IMR-90 (cell line): ENCODE measurements around the gene MAGI2. TPM values are rescaled to one million over a fixed set of nuclear protein-coding genes. Genes with fewer than 3 reads are reported as not detected.

Experiments used
- ATAC-seq: fragments of 200-7000 bp; cut with Tn5 transposase; 2 replicates; pipeline ENCODE4 v1.9.1; 2020; ENCODE audit warnings: low read depth, mild to moderate bottlenecking, moderate library complexity
- BruUV-seq: library from RNA; stranded (reverse); fragments of 400-500 nt; replicated peaks from 2 replicates; lab custom pipeline; 2021; lab: Mats Ljungman, UMichigan
- CTCF ChIA-PET: fragments of 300-600 bp; formaldehyde crosslinking; extraction: SDS; loops from one replicate; lab custom pipeline; 2021; ENCODE audit warnings: antibody characterized with exemption; lab: Yijun Ruan, JAX
- POLR2A ChIA-PET: fragments of 300-600 bp; sonication (Branson Sonifier 250); formaldehyde crosslinking; loops from one replicate; lab custom pipeline; 2022; ENCODE audit warnings: antibody characterized with exemption; ENCODE audit not compliant: unreplicated experiment; lab: Charles Lee
- DNase-seq: peaks from one replicate; pipeline ENCODE4 v3.0.0; 2013
- H2AFZ ChIP-seq: replicated peaks from 2 replicates; pipeline ENCODE3; 2013; ENCODE audit warnings: low read length, mild to moderate bottlenecking; ENCODE audit not compliant: poor library complexity
- H2AK5ac ChIP-seq: 2 replicates; pipeline ENCODE4 v1.6.1; 2013; ENCODE audit warnings: low read depth, low read length, inconsistent platforms
- H2AK9ac ChIP-seq: replicated peaks from 2 replicates; pipeline ENCODE3; 2013; ENCODE audit warnings: mild to moderate bottlenecking, low read depth, low read length, moderate library complexity; ENCODE audit not compliant: poor library complexity
- H2BK120ac ChIP-seq: 2 replicates; pipeline ENCODE4 v1.6.1; 2013; ENCODE audit warnings: low read depth, low read length, inconsistent platforms
- H2BK15ac ChIP-seq: 3 replicates; pipeline ENCODE4 v1.6.1; 2013; ENCODE audit warnings: low read depth, low read length, inconsistent platforms
- H2BK20ac ChIP-seq: 2 replicates; pipeline ENCODE4 v1.6.1; 2013; ENCODE audit warnings: low read depth, mild to moderate bottlenecking, inconsistent platforms, low read length, moderate library complexity
- H2BK5ac ChIP-seq: 2 replicates; pipeline ENCODE4 v1.6.1; 2013; ENCODE audit warnings: mild to moderate bottlenecking, low read depth, low read length, inconsistent platforms; ENCODE audit not compliant: poor library complexity, severe bottlenecking
- H3K14ac ChIP-seq: replicated peaks from 2 replicates; pipeline ENCODE4 v1.6.1; 2013; ENCODE audit warnings: low read depth, low read length, inconsistent platforms
- H3K18ac ChIP-seq: 2 replicates; pipeline ENCODE4 v1.6.1; 2013; ENCODE audit warnings: low read depth, low read length, control low read depth
- H3K23ac ChIP-seq: 2 replicates; pipeline ENCODE4 v1.6.1; 2013; ENCODE audit warnings: low read depth, low read length, inconsistent platforms
- H3K27ac ChIP-seq: 2 replicates; pipeline ENCODE4 v1.5.1; 2013; ENCODE audit warnings: mild to moderate bottlenecking, control low read depth, low read length; ENCODE audit not compliant: insufficient read depth
- H3K27me3 ChIP-seq: 2 replicates; pipeline ENCODE4 v1.6.1; 2013; ENCODE audit warnings: low read length; ENCODE audit not compliant: control insufficient read depth, insufficient read depth
- H3K36me3 ChIP-seq: 2 replicates; pipeline ENCODE4 v1.6.1; 2013; ENCODE audit warnings: low read length, mixed read lengths; ENCODE audit not compliant: control insufficient read depth, insufficient read depth
- H3K4ac ChIP-seq: 2 replicates; pipeline ENCODE4 v1.6.1; 2013; ENCODE audit warnings: low read depth, low read length, inconsistent platforms
- H3K4me1 ChIP-seq: 2 replicates; pipeline ENCODE4 v1.6.1; 2013; ENCODE audit warnings: low read length, mixed read lengths; ENCODE audit not compliant: control insufficient read depth, insufficient read depth
- H3K4me2 ChIP-seq: 2 replicates; pipeline ENCODE4 v1.6.1; 2013; ENCODE audit warnings: low read depth, mild to moderate bottlenecking, control low read depth, low read length, moderate library complexity
- H3K4me3 ChIP-seq: 2 replicates; pipeline ENCODE4 v1.5.1; 2013; ENCODE audit warnings: low read depth, mild to moderate bottlenecking, control low read depth, low read length, moderate library complexity; ENCODE audit not compliant: insufficient read depth
- H3K56ac ChIP-seq: 2 replicates; pipeline ENCODE4 v1.6.1; 2013; ENCODE audit warnings: low read length, inconsistent platforms; ENCODE audit not compliant: insufficient read depth; ENCODE audit errors: extremely low read depth
- H3K79me1 ChIP-seq, 2 experiments: 2 replicates each; pipeline ENCODE4 v1.6.1; 2013; ENCODE audit warnings: low read length in 2 of 2, inconsistent platforms in 1 of 2, low read depth in 1 of 2
- H3K9ac ChIP-seq: 2 replicates; pipeline ENCODE4 v1.6.1; 2013; ENCODE audit warnings: low read depth, low read length, control low read depth
- H3K9me1 ChIP-seq: 2 replicates; pipeline ENCODE4 v1.6.1; 2013; ENCODE audit warnings: low read length, inconsistent platforms; ENCODE audit not compliant: insufficient read depth
- H3K9me3 ChIP-seq: 2 replicates; pipeline ENCODE4 v1.6.1; 2013; ENCODE audit warnings: low read length; ENCODE audit not compliant: control insufficient read depth, insufficient read depth
- H4K20me1 ChIP-seq: 2 replicates; pipeline ENCODE4 v1.6.1; 2013; ENCODE audit warnings: low read length, inconsistent platforms; ENCODE audit not compliant: insufficient read depth
- H4K5ac ChIP-seq: 2 replicates; pipeline ENCODE4 v1.6.1; 2013; ENCODE audit warnings: mild to moderate bottlenecking, low read depth, low read length, control low read depth
- H4K8ac ChIP-seq, 2 experiments: 2 replicates each; pipeline ENCODE4 v1.6.1; 2013; ENCODE audit warnings: low read depth in 2 of 2, low read length in 2 of 2, control low read depth in 1 of 2, inconsistent platforms in 1 of 2
- H4K91ac ChIP-seq: 2 replicates; pipeline ENCODE4 v1.6.1; 2013; ENCODE audit warnings: low read depth, low read length, inconsistent platforms; ENCODE audit not compliant: insufficient read depth
- BHLHE40 ChIP-seq: fragments of 150-350 bp; IDR thresholded peaks from 2 replicates; pipeline ENCODE4 v1.6.1; 2016; ENCODE audit warnings: mild to moderate bottlenecking, low read depth, low read length
- CEBPB ChIP-seq: IDR thresholded peaks from 2 replicates; pipeline ENCODE4 v1.6.1; 2012; ENCODE audit warnings: low read depth, low read length, improper control_type of control experiment
- CHD1 ChIP-seq: IDR thresholded peaks from 2 replicates; pipeline ENCODE4 v1.6.1; 2012; ENCODE audit warnings: low read depth, low read length, improper control_type of control experiment
- CTCF ChIP-seq: conservative IDR thresholded peaks from 2 replicates; pipeline ENCODE4 v1.5.1; 2012; ENCODE audit warnings: mild to moderate bottlenecking, low read depth, low read length, improper control_type of control experiment
- ELK1 ChIP-seq: fragments of 150-350 bp; IDR thresholded peaks from 2 replicates; pipeline ENCODE4 v1.6.1; 2016; ENCODE audit warnings: low read depth, mild to moderate bottlenecking, low read length, moderate library complexity, borderline replicate concordance
- FOS ChIP-seq: fragments of 150-350 bp; IDR thresholded peaks from 2 replicates; pipeline ENCODE4 v1.6.1; 2016; ENCODE audit warnings: low read depth, low read length
- MAFK ChIP-seq: IDR thresholded peaks from 2 replicates; pipeline ENCODE4 v1.6.1; 2012; ENCODE audit warnings: low read depth, low read length, improper control_type of control experiment
- MAZ ChIP-seq: IDR thresholded peaks from 2 replicates; pipeline ENCODE4 v1.6.1; 2012; ENCODE audit warnings: low read depth, mild to moderate bottlenecking, low read length, improper control_type of control experiment, moderate library complexity, borderline replicate concordance
- MXI1 ChIP-seq: IDR thresholded peaks from 2 replicates; pipeline ENCODE4 v1.6.1; 2012; ENCODE audit warnings: low read depth, mild to moderate bottlenecking, low read length, moderate library complexity, borderline replicate concordance
- NFE2L2 ChIP-seq: fragments of 150-350 bp; IDR thresholded peaks from 2 replicates; pipeline ENCODE4 v1.6.1; 2016; ENCODE audit warnings: low read depth, mild to moderate bottlenecking, low read length
- POLR2A ChIP-seq: IDR thresholded peaks from 2 replicates; pipeline ENCODE4 v1.6.1; 2012; ENCODE audit warnings: mild to moderate bottlenecking, low read depth, low read length
- RAD21 ChIP-seq: IDR thresholded peaks from 2 replicates; pipeline ENCODE4 v1.6.1; 2012; ENCODE audit warnings: low read length, improper control_type of control experiment
- RCOR1 ChIP-seq: IDR thresholded peaks from 2 replicates; pipeline ENCODE4 v1.6.1; 2012; ENCODE audit warnings: mild to moderate bottlenecking, low read length, improper control_type of control experiment; ENCODE audit not compliant: insufficient replicate concordance
- RFX5 ChIP-seq: IDR thresholded peaks from 2 replicates; pipeline ENCODE4 v1.8.0; 2012; ENCODE audit warnings: low read depth, mild to moderate bottlenecking, low read length, moderate library complexity
- SMC3 ChIP-seq: fragments of 150-350 bp; IDR thresholded peaks from 2 replicates; pipeline ENCODE4 v1.6.1; 2016; ENCODE audit warnings: low read depth, mild to moderate bottlenecking, antibody characterized with exemption, low read length, moderate library complexity
- WGBS, 2 experiments: methylation state at CpG; one replicate each; pipeline versions ENCODE4 v1.1.5 to v1.1.7; 2013; ENCODE audit warnings: missing lambda C conversion rate in 2 of 2; ENCODE audit not compliant: insufficient read length in 1 of 2; ENCODE audit errors: extremely low coverage in 2 of 2; 5-methylcytosine and 5-hydroxymethylcytosine counted together
- dilution Hi-C: fragments of 300-500 bp; cut with HindIII; formaldehyde crosslinking; loops from one replicate; pipeline ENCODE4 v1.14.3; 2018; ENCODE audit warnings: low sequenced_read_pairs; ENCODE audit not compliant: unreplicated experiment
- in situ Hi-C: fragments of 300-500 bp; cut with MboI; formaldehyde crosslinking; loops from 3 replicates; pipeline ENCODE4 v1.14.3; 2019; ENCODE audit warnings: low sequenced_read_pairs, inconsistent platforms, mixed read lengths
- intact Hi-C: fragments of 100-400 bp; cut with micrococcal nuclease; formaldehyde crosslinking; loops from 2 replicates; pipeline ENCODE4 v1.10.0; 2022
- polyA plus RNA-seq, 3 experiments: library from polyadenylated mRNA; depleted of rRNA; stranded (reverse); fragments of >200 nt; gene quantifications; 2 replicates each; pipeline ENCODE4 v1.2.3, GENCODE V29; 2012; ENCODE audit warnings: low replicate concordance in 1 of 3
- total RNA-seq: library from RNA; depleted of rRNA; stranded (reverse); fragments of >200 nt; gene quantifications from 2 replicates; pipeline ENCODE4 v1.2.3, GENCODE V29; 2012
- TF ChIP-seq, protein P1 (sequence below): fragments of 150-350 bp; IDR thresholded peaks from 2 replicates; pipeline ENCODE4 v1.6.1; 2017; ENCODE audit warnings: mild to moderate bottlenecking, antibody characterized with exemption, low read length, low read depth

MAGI2 gene
- total and polyA plus RNA-seq, 2 of the 4 experiments (the other 2 are of a cell fraction), result 2.5 to 17.9 TPM

- Histone ChIP-seq H2AK9ac (no peak overlapping the region), H3K9ac (no peak overlapping the region), H3K4me1 (no peaks in the 10 kb centered on the region), H3K4me3 (no peak overlapping the region), H3K79me1 (peaks cover 0 to 3% of the 10 kb centered on the region in 2 experiments; a peak in 2 of 4 replicates), H3K4me2 (no peak overlapping the region), H3K14ac (peak overlapping the region; percentile 55), H2AFZ (no peak overlapping the region), H3K4ac (no peak overlapping the region), H2BK120ac (no peak overlapping the region), H3K18ac (no peak overlapping the region), H3K56ac (no peak overlapping the region), H4K91ac (no peak overlapping the region), H2BK5ac (no peak overlapping the region), H2AK5ac (no peak overlapping the region), H3K9me3 (no peaks in the 10 kb centered on the region), H4K8ac (no peak overlapping the region), H2BK15ac (no peak overlapping the region), H3K9me1 (peaks cover 3% of the 10 kb centered on the region), H2BK20ac (no peak overlapping the region), H3K23ac (no peak overlapping the region), H3K36me3 (no peaks in the 10 kb centered on the region), H3K27me3 (no peaks in the 10 kb centered on the region), H4K20me1 (no peaks in the 10 kb centered on the region; the same call in 1 of the 2 replicates), H4K5ac (no peak overlapping the region), H3K27ac (no peak overlapping the region)
- no TSS peak for BruUV-seq
- no CpG with 5 or more reads among the region's 6 CpGs for WGBS, 2 experiments
- no peak for TF ChIP-seq RCOR1
- no peak for TF ChIP-seq MAFK
- no peak for TF ChIP-seq MAZ
- TF ChIP-seq MXI1, result no peak
- no peak for TF ChIP-seq RAD21
- no peak for TF ChIP-seq CTCF
- TF ChIP-seq BHLHE40, result no peak
- no peak for TF ChIP-seq FOS
- no peak for TF ChIP-seq POLR2A
- no peak for TF ChIP-seq ELK1
- no peak for TF ChIP-seq NFE2L2
- no peak for TF ChIP-seq CHD1
- no peak for TF ChIP-seq CEBPB
- TF ChIP-seq RFX5, result no peak
- TF ChIP-seq, protein P1, sequence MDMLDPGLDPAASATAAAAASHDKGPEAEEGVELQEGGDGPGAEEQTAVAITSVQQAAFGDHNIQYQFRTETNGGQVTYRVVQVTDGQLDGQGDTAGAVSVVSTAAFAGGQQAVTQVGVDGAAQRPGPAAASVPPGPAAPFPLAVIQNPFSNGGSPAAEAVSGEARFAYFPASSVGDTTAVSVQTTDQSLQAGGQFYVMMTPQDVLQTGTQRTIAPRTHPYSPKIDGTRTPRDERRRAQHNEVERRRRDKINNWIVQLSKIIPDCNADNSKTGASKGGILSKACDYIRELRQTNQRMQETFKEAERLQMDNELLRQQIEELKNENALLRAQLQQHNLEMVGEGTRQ, result no peak
- no peak for TF ChIP-seq SMC3
- ATAC-seq (no peak), DNase-seq (no peak)
- in situ Hi-C loops (no loop called here), dilution Hi-C loops (no loop called here), intact Hi-C loops (no loop called here)
- ChIA-PET POLR2A (no interaction called here), CTCF (interaction anchor here (0.6 to 0.7 kb wide), 3 partner anchors 498 to 732 kb away, joined by 3 to 5 read pairs (median 3); no protein-coding TSS in a partner anchor)
These were observed 767.3 kb downstream of the MAGI2 start for GRCh38 chr7:78686189-78686588.
